GM18505 (cell line): ENCODE results near the gene SLC25A47.
A peak's percentile ranks its signal among the peaks of the same experiment; 100 is the strongest.

Source experiments
- ATAC-seq: cut with Tn5 transposase; IDR thresholded peaks from one replicate; pipeline ENCODE4 v1.9.1; 2021; ENCODE audit not compliant: unreplicated experiment
- POLR2A ChIP-seq: IDR thresholded peaks from 4 replicates; pipeline ENCODE4 v1.6.1; 2011; ENCODE audit warnings: borderline replicate concordance; ENCODE audit not compliant: insufficient read depth, insufficient read length; ENCODE audit errors: extremely low read depth

Gene SLC25A47

DNA sequence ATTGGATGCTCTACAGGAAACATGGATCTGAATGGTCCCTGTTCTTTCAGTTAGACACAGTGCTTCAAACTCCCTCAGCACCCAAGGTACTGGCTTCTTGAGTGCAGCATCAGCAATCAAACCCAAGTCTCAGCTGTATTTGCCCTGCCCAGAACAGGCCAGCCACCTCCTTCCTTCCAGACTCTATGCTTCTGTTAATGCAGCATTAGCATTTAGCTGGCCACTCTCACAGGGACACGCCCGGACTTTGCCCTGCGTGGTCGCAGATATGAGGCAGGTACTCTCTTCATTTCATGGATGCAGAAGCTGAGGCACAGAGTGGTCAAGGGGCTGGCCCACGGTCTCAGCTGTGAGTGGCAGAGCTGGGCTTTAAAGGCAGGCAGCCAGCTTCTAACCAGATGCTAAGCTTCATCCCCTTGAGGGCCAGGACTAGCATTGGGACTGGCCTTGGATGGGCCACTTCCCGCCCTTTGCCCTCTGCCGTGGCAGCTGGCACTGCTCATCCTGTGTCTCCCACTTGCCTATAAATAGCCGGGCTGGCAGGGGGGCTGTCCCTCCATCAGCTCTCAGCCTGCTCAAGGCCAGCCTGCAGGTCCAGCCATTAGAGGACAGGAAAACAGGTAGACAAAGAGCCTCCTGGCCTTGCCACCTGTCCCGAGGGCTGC is 1.5 kb upstream of the SLC25A47 start:
- ATAC-seq, result no peak

DNA sequence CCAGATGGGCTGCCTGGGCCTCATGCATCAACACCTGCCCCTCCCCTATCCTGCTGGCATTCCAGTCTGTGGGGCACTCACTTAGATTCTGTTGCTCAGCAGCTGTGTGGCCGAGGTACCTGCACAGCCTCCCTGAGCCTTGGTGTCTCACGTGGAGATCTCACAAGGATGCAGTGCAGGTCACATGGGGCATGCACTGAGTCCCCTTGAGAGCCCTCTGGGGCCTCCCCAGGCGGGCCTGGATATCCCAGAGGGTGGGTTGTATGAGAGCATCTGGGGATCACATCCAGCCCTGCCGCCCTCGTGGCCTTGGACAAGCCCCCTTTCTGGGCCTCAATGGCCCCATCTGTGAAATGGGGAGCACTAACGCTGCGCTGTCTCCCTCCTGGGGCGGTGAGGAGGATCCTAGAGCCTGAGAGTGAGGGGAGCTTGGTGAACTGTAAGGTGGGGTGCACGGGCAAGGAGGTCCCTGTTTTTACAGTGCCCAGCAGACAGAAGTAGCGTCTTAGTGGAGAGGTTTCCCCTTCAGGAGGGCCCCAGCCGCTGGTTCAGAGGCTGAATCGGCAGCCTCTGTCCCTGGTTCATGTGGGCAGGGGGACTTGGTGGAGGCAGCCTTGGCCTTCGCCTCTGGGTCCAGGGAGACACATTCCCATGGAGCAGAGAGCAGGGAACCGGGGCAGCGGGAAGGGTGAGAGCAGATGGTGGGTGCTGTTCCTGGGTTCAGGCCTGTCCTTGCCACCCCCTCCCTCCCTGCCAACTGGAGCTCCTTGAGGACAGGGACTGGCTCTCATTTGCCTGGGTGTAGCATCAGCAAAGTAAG is 791 bp upstream of the SLC25A47 start:
- ATAC-seq, result no peak

More for the DNA sequence above, 1.5 kb upstream of the SLC25A47 start:
- no peak for TF ChIP-seq POLR2A

DNA sequence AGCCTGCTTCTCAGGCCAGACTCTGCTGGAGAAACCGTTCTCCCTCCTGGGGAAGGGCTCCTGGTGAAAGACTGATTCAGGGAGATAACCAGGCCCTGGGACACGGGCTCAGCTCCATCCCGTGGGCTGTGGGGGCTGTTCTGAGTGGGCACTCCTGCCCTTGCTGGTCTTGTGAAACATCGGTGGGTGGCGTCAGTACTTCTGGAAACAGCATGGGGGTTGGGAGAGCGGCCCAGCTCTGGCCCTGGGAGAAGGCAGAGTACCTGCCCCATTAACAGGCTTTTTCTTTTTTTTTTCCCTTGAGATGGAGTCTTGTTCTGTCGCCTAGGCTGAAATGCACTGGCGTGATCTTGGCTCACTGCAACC is 786 bp downstream of the SLC25A47 start:
- no peak for ATAC-seq
- no peak for TF ChIP-seq POLR2A

More for the DNA sequence above, 791 bp upstream of the SLC25A47 start:
- no peak for TF ChIP-seq POLR2A

DNA sequence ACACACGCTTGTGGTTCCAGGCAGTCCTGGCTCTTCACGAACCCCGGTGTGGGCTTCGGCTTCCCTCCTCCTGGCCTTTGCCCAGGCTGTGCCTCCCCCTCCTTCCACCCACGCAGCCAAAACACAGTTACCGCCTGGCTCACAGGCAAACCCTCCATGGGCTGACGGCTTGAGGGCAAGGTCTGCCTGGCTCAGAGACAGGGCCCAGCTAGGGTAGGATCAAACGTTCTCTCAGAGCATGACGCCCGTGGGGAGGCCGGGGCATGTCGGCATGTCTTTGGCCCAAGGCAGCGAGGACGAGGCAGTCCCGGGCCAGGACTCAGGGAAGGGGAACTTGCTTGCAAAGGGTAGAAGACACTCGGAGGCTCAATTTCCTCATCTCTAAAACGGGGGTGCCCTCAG is 2.1 kb downstream of the SLC25A47 start:
- ATAC-seq, result no peak
- no peak for TF ChIP-seq POLR2A

DNA sequence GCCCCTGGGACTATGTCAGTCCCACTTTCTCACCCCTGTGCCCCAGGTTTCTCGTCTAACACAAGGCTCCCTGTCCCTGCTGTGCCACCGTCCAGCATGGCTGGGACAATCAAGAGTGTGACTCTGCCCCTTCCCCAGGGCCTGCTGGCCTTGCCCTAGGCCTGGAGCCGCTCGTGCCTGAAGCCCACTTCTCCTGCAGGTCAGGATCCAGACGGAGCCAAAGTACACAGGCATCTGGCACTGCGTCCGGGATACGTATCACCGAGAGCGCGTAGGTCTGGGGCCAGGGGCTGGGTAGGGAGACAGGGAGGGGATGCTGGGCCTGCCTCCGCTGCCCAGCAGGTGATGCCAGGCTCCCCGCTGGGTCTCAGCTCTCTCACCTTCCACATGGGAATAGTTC is 2.8 kb downstream of the SLC25A47 start:
- no peak for TF ChIP-seq POLR2A
- no peak for ATAC-seq

DNA sequence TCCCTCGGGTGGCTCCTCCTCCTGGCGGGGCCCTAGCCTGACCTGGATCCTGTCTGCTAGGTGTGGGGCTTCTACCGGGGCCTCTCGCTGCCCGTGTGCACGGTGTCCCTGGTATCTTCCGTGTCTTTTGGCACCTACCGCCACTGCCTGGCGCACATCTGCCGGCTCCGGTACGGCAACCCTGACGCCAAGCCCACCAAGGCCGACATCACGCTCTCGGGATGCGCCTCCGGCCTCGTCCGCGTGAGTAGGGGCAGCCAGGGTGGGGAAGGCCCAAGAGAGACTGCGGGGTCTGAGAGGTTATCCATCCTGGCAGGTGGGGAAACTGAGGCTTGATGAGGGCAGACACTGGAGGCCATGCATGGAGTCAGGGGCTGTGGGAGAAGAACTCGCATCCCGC is 4.0 kb downstream of the SLC25A47 start:
- TF ChIP-seq POLR2A, result no peak
- ATAC-seq, result no peak

DNA sequence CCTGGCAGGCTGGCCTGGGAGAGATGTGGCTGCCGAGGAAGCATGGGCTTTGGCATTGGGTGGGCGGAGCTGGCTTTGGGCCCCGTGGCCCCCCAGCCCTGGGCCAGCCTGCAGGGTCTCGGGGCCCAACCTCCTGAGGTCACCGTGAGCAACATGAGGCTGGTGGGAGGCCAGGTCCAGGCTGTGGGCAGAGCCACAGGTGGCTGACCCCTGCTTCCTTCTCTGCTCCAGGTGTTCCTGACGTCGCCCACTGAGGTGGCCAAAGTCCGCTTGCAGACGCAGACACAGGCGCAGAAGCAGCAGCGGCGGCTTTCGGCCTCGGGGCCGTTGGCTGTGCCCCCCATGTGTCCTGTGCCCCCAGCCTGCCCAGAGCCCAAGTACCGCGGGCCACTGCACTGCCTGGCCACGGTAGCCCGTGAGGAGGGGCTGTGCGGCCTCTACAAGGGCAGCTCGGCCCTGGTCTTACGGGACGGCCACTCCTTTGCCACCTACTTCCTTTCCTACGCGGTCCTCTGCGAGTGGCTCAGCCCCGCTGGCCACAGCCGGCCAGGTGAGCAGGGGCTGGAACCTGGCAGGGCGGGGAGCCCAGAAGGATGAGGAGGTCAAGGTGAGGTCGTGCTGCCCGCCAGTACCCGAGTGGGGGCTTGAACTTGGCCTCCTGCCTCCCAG is 5.5 kb downstream of the SLC25A47 start:
- no peak for ATAC-seq
- TF ChIP-seq POLR2A, result no peak

DNA sequence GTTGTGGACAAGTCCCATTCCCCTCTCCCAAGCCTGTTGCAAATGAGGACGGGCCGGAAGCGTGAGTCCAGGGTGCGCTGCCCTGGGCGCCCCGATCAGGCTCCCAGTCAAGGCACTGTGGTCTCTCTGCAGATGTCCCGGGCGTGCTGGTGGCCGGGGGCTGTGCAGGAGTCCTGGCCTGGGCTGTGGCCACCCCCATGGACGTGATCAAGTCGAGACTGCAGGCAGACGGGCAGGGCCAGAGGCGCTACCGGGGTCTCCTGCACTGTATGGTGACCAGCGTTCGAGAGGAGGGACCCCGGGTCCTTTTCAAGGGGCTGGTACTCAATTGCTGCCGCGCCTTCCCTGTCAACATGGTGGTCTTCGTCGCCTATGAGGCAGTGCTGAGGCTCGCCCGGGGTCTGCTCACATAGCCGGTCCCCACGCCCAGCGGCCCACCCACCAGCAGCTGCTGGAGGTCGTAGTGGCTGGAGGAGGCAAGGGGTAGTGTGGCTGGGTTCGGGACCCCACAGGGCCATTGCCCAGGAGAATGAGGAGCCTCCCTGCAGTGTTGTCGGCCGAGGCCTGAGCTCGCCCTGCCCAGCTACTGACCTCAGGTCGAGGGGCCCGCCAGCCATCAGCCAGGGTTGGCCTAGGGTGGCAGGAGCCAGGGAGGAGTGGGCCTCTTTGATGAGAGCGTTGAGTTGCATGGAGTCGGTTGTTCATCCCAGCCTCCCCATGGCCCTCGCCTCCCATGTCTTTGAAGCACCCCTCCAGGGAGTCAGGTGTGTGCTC is 6.3 kb downstream of the SLC25A47 start:
- no peak for TF ChIP-seq POLR2A
- no peak for ATAC-seq

DNA sequence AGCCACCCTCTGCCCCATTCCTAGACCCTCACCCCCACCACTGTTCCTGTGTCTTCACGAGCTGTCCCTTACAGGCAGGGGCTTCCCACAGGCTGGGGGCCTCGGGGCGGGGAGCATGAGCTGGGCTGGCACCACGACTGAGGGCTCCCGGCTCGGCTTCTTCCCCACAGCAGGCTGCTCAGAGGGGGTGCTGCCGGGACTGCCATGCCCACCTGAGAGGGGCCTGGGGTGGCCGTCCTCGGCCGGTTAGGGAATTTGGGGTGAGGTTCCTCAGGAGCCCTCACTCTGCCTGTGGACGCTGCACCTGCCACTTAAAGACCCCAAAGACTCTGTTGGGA is 6.8 kb downstream of the SLC25A47 start:
- no peak for ATAC-seq
- no peak for TF ChIP-seq POLR2A

DNA sequence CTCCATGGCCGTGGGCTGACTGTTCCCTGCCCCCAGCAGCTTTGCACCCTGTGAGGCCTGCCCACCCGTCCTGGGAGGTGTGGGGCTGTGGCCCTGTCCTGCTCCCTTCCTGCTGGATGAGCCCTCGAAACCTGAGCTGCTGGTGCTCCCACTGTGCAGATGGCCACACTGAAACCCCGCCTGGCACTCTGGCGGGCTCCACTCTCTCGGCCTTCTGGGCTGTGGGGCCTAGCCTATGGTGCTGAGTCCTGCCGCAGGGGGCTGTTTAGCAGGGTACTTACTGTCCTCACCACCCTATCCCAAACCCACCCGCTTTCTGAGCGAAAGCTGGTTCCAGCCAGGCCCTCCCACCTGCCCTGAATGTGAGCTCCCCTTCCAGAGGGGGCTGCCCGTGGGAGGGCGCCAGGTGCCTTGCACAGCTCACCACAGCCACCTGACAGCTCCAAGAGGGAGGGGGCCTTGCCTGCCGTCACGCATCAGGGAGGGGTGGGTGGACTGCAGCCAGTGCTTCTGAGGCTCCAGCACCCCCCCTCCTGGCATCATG is 7.3 kb downstream of the SLC25A47 start:
- no peak for ATAC-seq

DNA sequence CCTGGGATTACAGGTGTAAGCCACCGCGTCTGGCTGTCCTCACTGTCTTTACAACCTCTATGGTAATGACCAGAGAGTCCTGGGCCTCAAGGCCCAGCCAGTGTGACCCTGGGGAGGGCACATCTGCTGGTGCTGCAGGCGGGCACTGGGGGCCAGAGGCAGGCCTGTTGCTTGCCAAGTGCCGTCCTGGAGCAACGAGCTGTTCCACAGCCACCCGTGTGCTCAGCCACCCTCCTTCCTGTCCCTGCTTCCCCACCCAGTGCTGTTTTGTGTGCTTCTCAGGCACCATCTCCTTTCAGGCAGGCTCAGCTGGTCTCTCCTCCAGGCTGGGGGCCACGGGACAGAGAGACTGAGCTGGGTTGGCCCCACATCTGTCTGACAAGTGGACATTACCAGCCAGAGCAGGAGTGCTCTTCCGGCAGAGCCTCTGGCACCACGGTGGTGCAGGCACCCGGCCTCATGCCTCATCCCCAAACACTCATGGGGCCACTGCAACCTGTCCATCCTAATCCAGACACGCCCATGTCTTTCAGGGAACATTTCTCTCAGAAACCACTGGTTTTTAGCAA is 9.0 kb downstream of the SLC25A47 start:
- TF ChIP-seq POLR2A, result peak; percentile 6
- no peak for ATAC-seq

More for the DNA sequence above, 7.3 kb downstream of the SLC25A47 start:
- no peak for TF ChIP-seq POLR2A

DNA sequence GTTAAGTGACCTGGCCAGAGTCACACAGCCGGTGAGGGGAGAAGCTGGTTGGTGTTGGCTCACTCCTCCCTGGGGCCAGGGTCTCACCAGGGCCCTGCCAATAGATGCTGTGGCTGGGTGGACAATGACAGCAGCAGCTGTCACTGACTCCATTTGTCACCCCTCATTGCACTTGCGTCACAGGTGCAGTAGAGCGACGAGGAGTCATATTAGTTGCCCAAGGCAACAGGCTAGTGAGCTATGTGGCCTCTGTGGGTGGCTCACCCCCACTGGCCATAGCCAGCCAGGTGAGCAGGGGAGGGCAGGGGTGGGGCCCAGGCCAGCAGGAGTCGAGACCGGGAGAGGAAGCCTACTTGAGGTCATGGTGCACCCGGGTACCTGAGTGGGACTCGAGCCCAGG is 9.7 kb downstream of the SLC25A47 start:
- peak; percentile 19 for TF ChIP-seq POLR2A
- ATAC-seq, result peak; percentile 54
